ENCODE results near the gene PRKCD. TPM values are rescaled to one million over a fixed set of nuclear protein-coding genes. Genes with fewer than 3 reads are reported as not detected.
A peak's percentile ranks its signal among the peaks of the same experiment; 100 is the strongest.

PRKCD gene
- total and polyA plus RNA-seq, 2 of the 4 experiments (the other 2 are of a cell fraction) = 4.3 to 19.0 TPM

DNA sequence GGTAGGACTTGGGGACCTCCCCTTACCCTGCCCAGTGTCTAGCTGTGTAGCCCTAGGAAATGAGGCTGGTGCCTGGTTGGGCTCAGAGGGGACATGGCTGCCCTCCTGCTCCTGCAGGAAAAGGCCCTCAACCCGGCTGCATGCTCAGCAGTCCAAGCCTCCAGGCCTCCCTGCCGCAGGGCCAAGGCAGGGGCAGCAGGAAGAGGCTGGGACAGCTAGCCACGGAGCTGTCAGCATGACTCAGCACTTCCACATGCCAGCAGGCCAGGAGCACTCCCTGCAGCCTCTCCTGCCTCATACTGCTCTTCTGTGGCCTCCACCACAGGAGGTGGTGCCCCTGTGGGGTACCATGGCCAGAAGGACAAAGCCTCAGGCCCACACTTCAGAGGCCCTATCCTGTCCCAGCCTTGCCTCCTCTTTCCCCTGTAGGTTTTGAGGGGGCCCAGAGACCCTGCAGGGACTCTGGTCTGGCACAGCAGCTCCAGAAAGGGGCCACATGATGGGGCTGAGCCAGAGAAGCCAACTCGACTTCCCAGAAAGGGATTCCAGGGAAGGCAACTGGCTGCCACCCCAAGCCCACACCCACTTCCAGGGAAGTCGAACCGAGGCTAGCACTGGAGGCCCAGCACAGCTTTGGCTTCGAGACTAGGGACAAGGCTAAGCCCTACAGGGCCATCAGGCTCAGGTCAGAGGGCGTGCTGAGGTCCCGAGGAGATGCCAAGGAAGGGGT is 75.3 kb downstream of the PRKCD start:
- peak overlapping the region; percentile 96 for H2BK20ac ChIP-seq (ENCODE audit: low read depth, low read length)
- H3K14ac ChIP-seq (replicated peaks; ENCODE audit: low read depth, low read length) = peak overlapping the region; percentile 99
- no TSS peak for BruUV-seq (replicated peaks)
- in situ Hi-C loops (cut with MboI; ENCODE audit: low sequenced_read_pairs) = no loop called here
- H3K56ac ChIP-seq (ENCODE audit: extremely low read depth, insufficient read depth, low read length) = peak overlapping the region; percentile 78
- peak overlapping the region; percentile 94 for H3K27ac ChIP-seq (ENCODE audit: insufficient read depth, low read length)
- H3K4me1 ChIP-seq (ENCODE audit: control insufficient read depth, insufficient read depth, low read length) = peaks cover 24% of the 10 kb centered on the region
- peak overlapping the region; percentile 99 for H2BK5ac ChIP-seq (ENCODE audit: low read depth, low read length, poor library complexity, severe bottlenecking)
- no peak overlapping the region for H3K4me3 ChIP-seq (ENCODE audit: insufficient read depth, low read depth, low read length)
- peak overlapping the region; percentile 99 for H3K4ac ChIP-seq (ENCODE audit: low read depth, low read length)
- ChIA-PET POLR2A (ENCODE audit: unreplicated experiment) (no interaction called here), CTCF (interaction anchor here (0.5 to 0.6 kb wide), 2 partner anchors 36 to 53 kb away, joined by 3 to 4 read pairs; no protein-coding TSS in a partner anchor)
- WGBS, 2 experiments (ENCODE audit: extremely low coverage in 2 of 2, insufficient read length in 1 of 2) = 94% methylated on average over 5 of the region's 9 CpGs; no CpG with 5 or more reads in 1 of the 2 experiments
- dilution Hi-C loops (cut with HindIII; ENCODE audit: low sequenced_read_pairs, unreplicated experiment) = no loop called here
- peak overlapping the region; percentile 100 for H4K91ac ChIP-seq (ENCODE audit: insufficient read depth, low read depth, low read length)
- no peaks in the 10 kb centered on the region for H3K9me3 ChIP-seq (ENCODE audit: control insufficient read depth, insufficient read depth, low read length)
- peak; percentile 93 for DNase-seq
- TF ChIP-seq RAD21 (IDR thresholded peaks at IDR 0.05; ENCODE audit: low read length) = no peak; the same call in 1 of the 2 replicates
- TF ChIP-seq MXI1 (IDR thresholded peaks at IDR 0.05; ENCODE audit: borderline replicate concordance, low read depth, low read length) = peak; percentile 90
- TF ChIP-seq, protein P1, sequence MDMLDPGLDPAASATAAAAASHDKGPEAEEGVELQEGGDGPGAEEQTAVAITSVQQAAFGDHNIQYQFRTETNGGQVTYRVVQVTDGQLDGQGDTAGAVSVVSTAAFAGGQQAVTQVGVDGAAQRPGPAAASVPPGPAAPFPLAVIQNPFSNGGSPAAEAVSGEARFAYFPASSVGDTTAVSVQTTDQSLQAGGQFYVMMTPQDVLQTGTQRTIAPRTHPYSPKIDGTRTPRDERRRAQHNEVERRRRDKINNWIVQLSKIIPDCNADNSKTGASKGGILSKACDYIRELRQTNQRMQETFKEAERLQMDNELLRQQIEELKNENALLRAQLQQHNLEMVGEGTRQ (IDR thresholded peaks at IDR 0.05; ENCODE audit: low read depth, low read length) = no peak
- TF ChIP-seq FOS (IDR thresholded peaks at IDR 0.05; ENCODE audit: low read depth, low read length) = peak; percentile 62; the same call in 1 of the 2 replicates
- no peak for TF ChIP-seq SMC3 (IDR thresholded peaks at IDR 0.05; ENCODE audit: low read depth, low read length)
- TF ChIP-seq NFE2L2 (IDR thresholded peaks at IDR 0.05; ENCODE audit: low read depth, low read length) = peak; percentile 100
- TF ChIP-seq MAFK (IDR thresholded peaks at IDR 0.05; ENCODE audit: low read depth, low read length) = peak; percentile 96
- peak overlapping the region; percentile 77 for H2AFZ ChIP-seq (replicated peaks; ENCODE audit: low read length, poor library complexity)
- peak; percentile 82 for ATAC-seq (ENCODE audit: low read depth)
- H3K9ac ChIP-seq (ENCODE audit: low read depth, low read length) = peak overlapping the region; percentile 68
- H3K36me3 ChIP-seq (ENCODE audit: control insufficient read depth, insufficient read depth, low read length) = peaks cover 83% of the 10 kb centered on the region
- peak overlapping the region; percentile 65 to 97 for H4K8ac ChIP-seq (ENCODE audit: low read depth in 2 of 2, low read length in 2 of 2)
- H2AK5ac ChIP-seq (ENCODE audit: low read depth, low read length) = peak overlapping the region; percentile 100
- H4K5ac ChIP-seq (ENCODE audit: low read depth, low read length) = peak overlapping the region; percentile 99
- H3K18ac ChIP-seq (ENCODE audit: low read depth, low read length) = peak overlapping the region; percentile 97
- peak overlapping the region; percentile 99 for H2BK120ac ChIP-seq (ENCODE audit: low read depth, low read length)
- H3K23ac ChIP-seq (ENCODE audit: low read depth, low read length) = peak overlapping the region; percentile 99
- H3K79me1 ChIP-seq (ENCODE audit: low read depth in 1 of 2, low read length in 2 of 2) = peaks cover 47 to 87% of the 10 kb centered on the region in 2 experiments
- H4K20me1 ChIP-seq (ENCODE audit: insufficient read depth, low read length) = peaks cover 26% of the 10 kb centered on the region
- peak overlapping the region; percentile 98 for H2AK9ac ChIP-seq (replicated peaks; ENCODE audit: low read depth, low read length, poor library complexity)
- intact Hi-C loops (cut with micrococcal nuclease) = no loop called here
- H3K4me2 ChIP-seq (ENCODE audit: low read depth, low read length) = no peak overlapping the region
- H3K9me1 ChIP-seq (ENCODE audit: insufficient read depth, low read length) = peaks cover 25% of the 10 kb centered on the region
- H3K27me3 ChIP-seq (ENCODE audit: control insufficient read depth, insufficient read depth, low read length) = no peaks in the 10 kb centered on the region
- peak overlapping the region; percentile 93; the same call in 2 of the 3 replicates for H2BK15ac ChIP-seq (ENCODE audit: low read depth, low read length)

All from IMR-90 (cell line).